ENCODE results near the gene KLK13.

KLK13 gene

DNA sequence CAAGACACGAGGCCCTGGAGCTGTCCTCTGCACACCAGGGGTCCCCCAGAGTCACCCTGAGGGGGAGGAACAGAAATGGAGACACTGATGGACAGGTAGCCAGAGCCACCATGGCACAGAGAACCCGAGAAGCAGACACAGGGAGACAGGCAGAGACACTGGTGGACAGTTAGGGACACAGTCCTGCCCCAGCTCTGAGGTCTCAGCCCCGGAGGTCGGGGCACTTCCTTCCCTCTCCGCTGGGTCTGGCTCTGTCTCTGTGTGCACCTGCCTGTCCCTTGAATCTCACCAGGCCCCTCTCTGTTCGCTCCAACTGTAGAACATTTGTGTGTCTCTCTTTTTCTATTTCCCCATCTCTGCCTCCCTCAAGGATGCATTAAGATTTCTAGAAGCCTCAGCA, 13.2 kb upstream of the KLK13 start:
- Histone ChIP-seq H3K4me3 (ENCODE audit: low read depth in 1 of 2, low read length in 2 of 2) (no peak overlapping the region), H3K27ac (ENCODE audit: low read length) (no peak overlapping the region), H3K4me1 (ENCODE audit: control insufficient read depth in 1 of 2, insufficient read depth in 2 of 2, low read length in 2 of 2) (no peaks in the 10 kb centered on the region), H3K36me3 (ENCODE audit: control insufficient read depth in 1 of 2, insufficient read depth in 2 of 2, low read length in 2 of 2) (no peaks in the 10 kb centered on the region), H3K27me3 (ENCODE audit: low read depth, low read length) (no peaks in the 10 kb centered on the region), H3K9me3 (ENCODE audit: control insufficient read depth in 1 of 2, low read length in 2 of 2) (peaks cover 0 to 6% of the 10 kb centered on the region in 2 donors)

- Histone ChIP-seq H3K4me3 (ENCODE audit: low read depth in 1 of 2, low read length in 2 of 2) (no peak overlapping the region), H3K36me3 (ENCODE audit: control insufficient read depth in 1 of 2, insufficient read depth in 2 of 2, low read length in 2 of 2) (no peaks in the 10 kb centered on the region), H3K9me3 (ENCODE audit: control insufficient read depth in 1 of 2, low read length in 2 of 2) (peaks cover 0 to 6% of the 10 kb centered on the region in 2 donors), H3K4me1 (ENCODE audit: control insufficient read depth in 1 of 2, insufficient read depth in 2 of 2, low read length in 2 of 2) (no peaks in the 10 kb centered on the region), H3K27ac (ENCODE audit: low read length) (no peak overlapping the region), H3K27me3 (ENCODE audit: low read depth, low read length) (no peaks in the 10 kb centered on the region)
These were observed 11.8 kb upstream of the KLK13 start for GRCh38 chr19:51076631-51077213.

- Histone ChIP-seq H3K9me3 (ENCODE audit: control insufficient read depth in 1 of 2, low read length in 2 of 2) (peaks cover 0 to 6% of the 10 kb centered on the region in 2 donors), H3K27me3 (ENCODE audit: low read depth, low read length) (no peaks in the 10 kb centered on the region), H3K36me3 (ENCODE audit: control insufficient read depth in 1 of 2, insufficient read depth in 2 of 2, low read length in 2 of 2) (no peaks in the 10 kb centered on the region), H3K4me3 (ENCODE audit: low read depth in 1 of 2, low read length in 2 of 2) (no peak overlapping the region), H3K27ac (ENCODE audit: low read length) (no peak overlapping the region), H3K4me1 (ENCODE audit: control insufficient read depth in 1 of 2, insufficient read depth in 2 of 2, low read length in 2 of 2) (no peaks in the 10 kb centered on the region)
These were observed 11.1 kb upstream of the KLK13 start for GRCh38 chr19:51075998-51076397.

DNA sequence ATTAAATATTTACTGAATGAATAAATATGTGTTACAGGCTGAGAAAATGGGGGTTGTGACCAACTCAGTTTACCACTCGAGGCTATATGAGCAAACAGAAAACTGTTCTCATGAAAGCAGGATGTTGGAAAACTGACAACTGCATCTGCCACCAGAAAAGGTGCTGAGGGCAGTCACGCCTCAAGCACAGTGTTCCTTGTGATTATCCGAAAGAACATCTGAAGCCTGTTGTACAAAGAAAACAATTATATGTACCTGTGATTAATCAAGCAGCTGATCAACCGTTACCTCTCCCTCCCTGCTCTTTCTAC, 6.2 kb upstream of the KLK13 start:
- Histone ChIP-seq H3K9me3 (ENCODE audit: control insufficient read depth in 1 of 2, low read length in 2 of 2) (peaks cover 0 to 6% of the 10 kb centered on the region in 2 donors), H3K27ac (ENCODE audit: low read length) (no peak overlapping the region), H3K4me3 (ENCODE audit: low read depth in 1 of 2, low read length in 2 of 2) (no peak overlapping the region), H3K4me1 (ENCODE audit: control insufficient read depth in 1 of 2, insufficient read depth in 2 of 2, low read length in 2 of 2) (no peaks in the 10 kb centered on the region), H3K27me3 (ENCODE audit: low read depth, low read length) (no peaks in the 10 kb centered on the region), H3K36me3 (ENCODE audit: control insufficient read depth in 1 of 2, insufficient read depth in 2 of 2, low read length in 2 of 2) (no peaks in the 10 kb centered on the region)

- peaks cover 0 to 6% of the 10 kb centered on the region in 2 donors for H3K9me3 ChIP-seq (ENCODE audit: control insufficient read depth in 1 of 2, low read length in 2 of 2)
- H3K4me3 ChIP-seq (ENCODE audit: low read depth in 1 of 2, low read length in 2 of 2) = no peak overlapping the region
- H3K4me1 ChIP-seq (ENCODE audit: control insufficient read depth in 1 of 2, insufficient read depth in 2 of 2, low read length in 2 of 2) = no peaks in the 10 kb centered on the region
- H3K27me3 ChIP-seq (ENCODE audit: low read depth, low read length) = peaks cover 2% of the 10 kb centered on the region
- no peaks in the 10 kb centered on the region for H3K36me3 ChIP-seq (ENCODE audit: control insufficient read depth in 1 of 2, insufficient read depth in 2 of 2, low read length in 2 of 2)
- no peak overlapping the region for H3K27ac ChIP-seq (ENCODE audit: low read length)
These were observed 5.6 kb upstream of the KLK13 start for GRCh38 chr19:51070334-51071094.

DNA sequence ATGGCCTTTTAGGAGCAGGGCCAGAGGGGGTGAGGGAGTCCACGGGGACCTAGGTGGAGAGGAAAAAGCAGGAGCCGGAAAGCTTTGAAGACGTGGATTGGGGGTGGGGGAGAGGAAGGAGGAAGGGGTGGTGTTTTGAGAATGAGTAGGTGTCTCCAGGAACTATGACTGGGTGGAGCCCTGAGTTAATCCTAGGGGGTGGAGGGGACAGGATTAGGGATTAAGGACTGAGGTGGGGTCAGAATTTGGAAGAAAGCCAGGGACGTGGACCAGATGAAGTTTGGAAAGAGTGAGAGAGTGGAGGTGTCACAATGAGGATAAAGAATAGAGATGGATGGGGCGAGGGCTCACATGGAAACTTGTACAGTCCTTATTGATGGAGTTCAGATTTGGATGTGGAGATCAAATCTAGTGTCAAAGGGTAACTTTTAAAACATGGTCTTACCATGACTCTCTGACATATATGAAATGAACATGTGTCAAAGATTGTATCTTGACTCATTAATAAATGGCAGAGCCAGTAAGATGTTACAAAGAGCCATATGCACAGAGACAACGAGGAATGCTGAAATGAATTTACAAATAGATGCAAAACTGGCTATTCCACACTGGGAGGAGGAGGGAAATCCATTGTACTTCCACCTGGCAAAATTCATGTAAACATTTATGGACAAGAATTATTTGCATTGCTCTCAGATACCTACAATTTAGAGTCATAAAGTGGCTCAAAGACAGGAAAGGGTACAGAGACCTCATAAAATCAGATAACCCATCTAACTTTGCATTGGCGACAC, 1.7 kb upstream of the KLK13 start:
- no peak overlapping the region for H3K27ac ChIP-seq (ENCODE audit: low read length)
- no peaks in the 10 kb centered on the region for H3K36me3 ChIP-seq (ENCODE audit: control insufficient read depth in 1 of 2, insufficient read depth in 2 of 2, low read length in 2 of 2)
- no peak overlapping the region for H3K4me3 ChIP-seq (ENCODE audit: low read depth in 1 of 2, low read length in 2 of 2)
- peaks cover 18% of the 10 kb centered on the region for H3K27me3 ChIP-seq (ENCODE audit: low read depth, low read length)
- H3K9me3 ChIP-seq (ENCODE audit: control insufficient read depth in 1 of 2, low read length in 2 of 2) = no peaks in the 10 kb centered on the region
- H3K4me1 ChIP-seq (ENCODE audit: control insufficient read depth in 1 of 2, insufficient read depth in 2 of 2, low read length in 2 of 2) = peaks cover 0 to 3% of the 10 kb centered on the region in 2 donors

DNA sequence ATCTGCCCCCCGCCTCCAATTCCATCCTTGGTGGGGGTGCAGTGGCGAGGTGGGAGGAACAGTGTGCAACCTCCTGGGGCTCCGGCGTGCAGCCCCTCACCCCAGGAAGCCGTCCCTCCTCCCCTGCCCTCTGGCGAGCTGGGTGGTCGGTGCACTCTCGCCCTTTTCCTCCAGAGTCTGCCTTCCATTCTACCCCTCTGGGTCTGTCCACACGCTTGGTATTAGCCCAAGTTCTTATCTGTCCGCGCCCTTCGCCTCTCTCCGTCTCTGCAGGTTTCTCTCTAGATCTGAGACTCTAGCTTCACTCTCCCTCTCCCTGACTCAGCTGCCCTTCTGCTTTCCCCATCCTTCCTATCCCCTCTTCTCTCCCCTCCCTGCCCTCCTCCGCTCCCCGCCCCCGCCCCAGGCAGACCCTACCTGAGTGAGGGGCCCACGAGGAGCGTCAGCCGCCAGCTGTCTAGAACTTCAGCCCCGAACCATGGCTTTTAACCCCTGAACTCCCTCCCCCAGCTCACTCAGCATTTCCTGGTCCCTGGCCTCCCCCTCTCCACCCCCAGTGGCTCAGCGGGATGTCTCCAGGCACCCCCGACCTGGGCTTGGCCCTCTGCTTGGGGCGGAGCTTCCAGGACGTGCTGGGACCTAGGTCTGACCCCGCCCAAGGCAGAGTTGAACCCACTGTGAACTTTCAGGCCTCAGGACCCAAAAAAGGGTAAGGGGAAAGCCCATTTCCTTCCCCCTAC, 499 bp upstream of the KLK13 start:
- no peak overlapping the region for H3K4me3 ChIP-seq (ENCODE audit: low read depth in 1 of 2, low read length in 2 of 2)
- no peaks in the 10 kb centered on the region for H3K36me3 ChIP-seq (ENCODE audit: control insufficient read depth in 1 of 2, insufficient read depth in 2 of 2, low read length in 2 of 2)
- peaks cover 0 to 3% of the 10 kb centered on the region in 2 donors for H3K4me1 ChIP-seq (ENCODE audit: control insufficient read depth in 1 of 2, insufficient read depth in 2 of 2, low read length in 2 of 2)
- H3K27me3 ChIP-seq (ENCODE audit: low read depth, low read length) = peaks cover 18% of the 10 kb centered on the region
- H3K27ac ChIP-seq (ENCODE audit: low read length) = no peak overlapping the region
- no peaks in the 10 kb centered on the region for H3K9me3 ChIP-seq (ENCODE audit: control insufficient read depth in 1 of 2, low read length in 2 of 2)

DNA sequence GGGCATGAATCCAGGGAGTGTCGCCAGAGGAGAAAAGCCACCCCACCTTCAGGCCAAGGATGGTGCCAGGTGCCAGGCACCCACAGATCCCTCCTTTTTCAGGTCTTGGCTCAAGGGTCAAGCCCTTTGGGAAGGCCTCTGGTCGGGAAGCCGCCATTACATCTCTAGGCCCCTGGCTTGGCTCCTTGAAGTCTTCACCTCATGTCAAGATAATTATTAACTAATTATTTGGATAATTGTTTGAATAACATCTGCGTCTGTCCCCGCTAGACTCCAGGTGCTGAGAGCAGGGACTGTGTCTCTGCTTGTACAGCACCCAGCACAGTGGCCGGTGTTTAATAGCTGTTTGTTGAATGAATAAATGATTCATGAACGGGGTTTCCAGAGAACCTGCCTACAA, 1.2 kb downstream of the KLK13 start:
- Histone ChIP-seq H3K27ac (ENCODE audit: low read length) (no peak overlapping the region), H3K9me3 (ENCODE audit: control insufficient read depth in 1 of 2, low read length in 2 of 2) (no peaks in the 10 kb centered on the region), H3K36me3 (ENCODE audit: control insufficient read depth in 1 of 2, insufficient read depth in 2 of 2, low read length in 2 of 2) (no peaks in the 10 kb centered on the region), H3K4me3 (ENCODE audit: low read depth in 1 of 2, low read length in 2 of 2) (no peak overlapping the region), H3K27me3 (ENCODE audit: low read depth, low read length) (peaks cover 18% of the 10 kb centered on the region), H3K4me1 (ENCODE audit: control insufficient read depth in 1 of 2, insufficient read depth in 2 of 2, low read length in 2 of 2) (peaks cover 0 to 3% of the 10 kb centered on the region in 2 donors)

- Histone ChIP-seq H3K27ac (ENCODE audit: low read length) (no peak overlapping the region), H3K27me3 (ENCODE audit: low read depth, low read length) (peaks cover 18% of the 10 kb centered on the region), H3K9me3 (ENCODE audit: control insufficient read depth in 1 of 2, low read length in 2 of 2) (no peaks in the 10 kb centered on the region), H3K4me3 (ENCODE audit: low read depth in 1 of 2, low read length in 2 of 2) (no peak overlapping the region), H3K4me1 (ENCODE audit: control insufficient read depth in 1 of 2, insufficient read depth in 2 of 2, low read length in 2 of 2) (peaks cover 0 to 3% of the 10 kb centered on the region in 2 donors), H3K36me3 (ENCODE audit: control insufficient read depth in 1 of 2, insufficient read depth in 2 of 2, low read length in 2 of 2) (no peaks in the 10 kb centered on the region)
These were observed 3.9 kb downstream of the KLK13 start for GRCh38 chr19:51060973-51061372.

- Histone ChIP-seq H3K9me3 (ENCODE audit: control insufficient read depth in 1 of 2, low read length in 2 of 2) (no peaks in the 10 kb centered on the region), H3K27ac (ENCODE audit: low read length) (no peak overlapping the region), H3K4me3 (ENCODE audit: low read depth in 1 of 2, low read length in 2 of 2) (no peak overlapping the region), H3K27me3 (ENCODE audit: low read depth, low read length) (peaks cover 14% of the 10 kb centered on the region), H3K4me1 (ENCODE audit: control insufficient read depth in 1 of 2, insufficient read depth in 2 of 2, low read length in 2 of 2) (peaks cover 0 to 3% of the 10 kb centered on the region in 2 donors), H3K36me3 (ENCODE audit: control insufficient read depth in 1 of 2, insufficient read depth in 2 of 2, low read length in 2 of 2) (no peaks in the 10 kb centered on the region)
These were observed 4.6 kb downstream of the KLK13 start for GRCh38 chr19:51060336-51060735.

- Histone ChIP-seq H3K27me3 (ENCODE audit: low read depth, low read length) (peaks cover 11% of the 10 kb centered on the region), H3K9me3 (ENCODE audit: control insufficient read depth in 1 of 2, low read length in 2 of 2) (no peaks in the 10 kb centered on the region), H3K36me3 (ENCODE audit: control insufficient read depth in 1 of 2, insufficient read depth in 2 of 2, low read length in 2 of 2) (no peaks in the 10 kb centered on the region), H3K4me1 (ENCODE audit: control insufficient read depth in 1 of 2, insufficient read depth in 2 of 2, low read length in 2 of 2) (peaks cover 0 to 2% of the 10 kb centered on the region in 2 donors), H3K4me3 (ENCODE audit: low read depth in 1 of 2, low read length in 2 of 2) (no peak overlapping the region), H3K27ac (ENCODE audit: low read length) (no peak overlapping the region)
These were observed 5.2 kb downstream of the KLK13 start for GRCh38 chr19:51059715-51060114.

All from muscle layer of duodenum (tissue), 2 donors.